ENCODE results near the gene EXOC6B. TPM values are rescaled to one million over a fixed set of nuclear protein-coding genes. Genes with fewer than 3 reads are reported as not detected.

The EXOC6B gene
- total and polyA plus RNA-seq, 8 donors = 3.4 to 57.2 (median 27.1) TPM

DNA sequence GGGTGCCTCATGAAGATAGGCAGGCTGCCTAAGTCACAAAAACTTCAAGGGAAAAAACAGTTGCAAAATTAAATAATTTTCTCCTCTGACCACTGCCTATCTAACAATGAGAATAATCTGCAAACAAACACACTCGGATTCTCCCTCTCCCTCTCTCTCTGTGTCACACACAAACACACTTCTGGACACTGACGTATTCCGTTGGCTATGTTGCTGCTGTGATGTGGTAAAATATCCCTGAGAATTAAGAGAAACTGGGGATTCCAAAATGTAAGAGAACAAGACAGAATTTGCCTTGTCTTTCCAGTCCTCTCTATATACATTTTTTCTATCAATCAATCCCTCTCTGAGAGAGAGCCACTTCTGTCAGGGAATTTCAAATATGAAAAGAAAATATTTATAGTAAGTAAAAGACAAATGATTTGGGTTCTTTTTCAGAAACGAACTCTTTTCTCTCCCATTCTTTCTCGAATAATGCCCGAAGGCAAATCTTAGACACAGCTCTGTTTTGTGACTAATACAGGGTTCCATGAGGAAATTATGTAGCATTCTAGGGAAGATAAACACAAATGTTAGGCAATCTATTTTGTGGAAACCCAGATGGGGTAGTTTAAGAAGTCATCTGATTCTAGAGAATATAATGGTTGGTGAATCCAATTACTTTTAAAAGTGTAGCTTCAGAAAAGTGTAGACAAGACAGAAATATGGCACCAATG is 367.9 kb downstream of the EXOC6B start:
- intact Hi-C loops (cut with DNase I; ENCODE audit: low total_unique reads) = no loop called here
- Histone ChIP-seq H3K36me3 (peaks cover 0 to 8% (median 6%) of the 10 kb centered on the region in 4 donors), H3K27me3 (no peaks in the 10 kb centered on the region), H3K4me3 (no peak overlapping the region), H3K27ac (no peak overlapping the region), H3K9me3 (peaks cover 1 to 13% (median 4%) of the 10 kb centered on the region in 4 donors), H3K4me1 (no peaks in the 10 kb centered on the region)
- no peak for DNase-seq
- TF ChIP-seq POLR2A (IDR thresholded peaks at IDR 0.05) = no peak
- no peak for TF ChIP-seq EP300 (IDR thresholded peaks at IDR 0.05)
- TF ChIP-seq CTCF (IDR thresholded peaks at IDR 0.05) = no peak
- TF ChIP-seq POLR2AphosphoS5 (IDR thresholded peaks at IDR 0.05) = no peak
- 67 to 81% (median 72%) methylated on average over 6 of the region's 6 CpGs for WGBS, 5 donors

DNA sequence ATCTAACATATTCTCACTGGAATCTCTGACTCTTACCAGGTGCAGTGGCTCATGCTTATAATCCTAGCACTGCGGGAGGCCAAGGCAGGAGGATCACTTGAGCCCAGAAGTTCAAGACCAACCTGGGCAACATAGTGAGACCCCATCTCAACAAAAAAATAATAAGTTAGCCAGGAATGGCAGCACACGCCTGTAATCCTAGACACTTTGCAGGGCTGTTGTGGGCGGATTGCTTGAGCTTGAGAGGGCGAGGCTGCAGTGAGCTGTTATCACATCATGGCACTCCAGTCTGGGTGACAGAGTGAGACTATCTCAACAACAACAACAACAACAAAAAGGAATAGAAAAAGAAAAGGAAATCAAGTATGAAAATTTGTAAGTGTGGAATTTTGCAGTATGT is 371.6 kb downstream of the EXOC6B start:
- intact Hi-C loops (cut with DNase I; ENCODE audit: low total_unique reads) = no loop called here
- Histone ChIP-seq H3K4me3 (no peak overlapping the region), H3K36me3 (no peaks in the 10 kb centered on the region), H3K9me3 (no peaks in the 10 kb centered on the region), H3K4me1 (no peaks in the 10 kb centered on the region), H3K27me3 (no peaks in the 10 kb centered on the region), H3K27ac (no peak overlapping the region)
- TF ChIP-seq EP300 (IDR thresholded peaks at IDR 0.05) = no peak
- no peak for TF ChIP-seq POLR2A (IDR thresholded peaks at IDR 0.05)
- no peak for TF ChIP-seq CTCF (IDR thresholded peaks at IDR 0.05)
- no peak for TF ChIP-seq POLR2AphosphoS5 (IDR thresholded peaks at IDR 0.05)
- DNase-seq = peak in 1 of 2 donors; percentile 3
- WGBS, 5 donors = 96 to 98% (median 98%) methylated on average over 4 of the region's 4 CpGs

DNA sequence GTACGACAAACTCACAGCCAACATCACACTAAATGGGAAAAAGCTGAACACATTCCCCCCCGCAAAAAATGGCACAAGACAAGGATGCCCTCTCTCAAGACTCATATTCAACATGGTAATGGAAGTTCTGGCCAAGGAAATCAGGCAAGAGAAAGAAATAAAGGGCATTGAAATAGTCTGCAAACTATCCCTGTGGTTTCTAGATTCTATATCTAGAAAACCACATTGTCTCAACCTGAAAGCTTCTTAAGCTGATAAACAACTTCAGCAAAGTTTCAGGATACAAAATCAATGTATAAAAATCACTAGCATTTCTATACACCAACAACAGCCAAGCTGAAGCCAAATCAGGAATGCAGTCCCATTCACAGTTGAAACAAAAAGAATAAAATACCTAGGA is 383.6 kb downstream of the EXOC6B start:
- H3K4me1 ChIP-seq = no peaks in the 10 kb centered on the region
- H3K27me3 ChIP-seq = no peaks in the 10 kb centered on the region
- TF ChIP-seq EP300 (IDR thresholded peaks at IDR 0.05) (no peak), CTCF (IDR thresholded peaks at IDR 0.05) (no peak), POLR2A (IDR thresholded peaks at IDR 0.05) (no peak)
- H3K36me3 ChIP-seq = peaks cover 0 to 9% (median 3%) of the 10 kb centered on the region in 4 donors
- no peak overlapping the region for H3K4me3 ChIP-seq
- 91 to 98% (median 95%) methylated on average over 2 of the region's 2 CpGs for WGBS, 5 donors
- DNase-seq = no peak
- intact Hi-C loops (cut with DNase I; ENCODE audit: low total_unique reads) = no loop called here
- H3K9me3 ChIP-seq = peaks cover 0 to 10% (median 0%) of the 10 kb centered on the region in 4 donors
- H3K27ac ChIP-seq = no peak overlapping the region

DNA sequence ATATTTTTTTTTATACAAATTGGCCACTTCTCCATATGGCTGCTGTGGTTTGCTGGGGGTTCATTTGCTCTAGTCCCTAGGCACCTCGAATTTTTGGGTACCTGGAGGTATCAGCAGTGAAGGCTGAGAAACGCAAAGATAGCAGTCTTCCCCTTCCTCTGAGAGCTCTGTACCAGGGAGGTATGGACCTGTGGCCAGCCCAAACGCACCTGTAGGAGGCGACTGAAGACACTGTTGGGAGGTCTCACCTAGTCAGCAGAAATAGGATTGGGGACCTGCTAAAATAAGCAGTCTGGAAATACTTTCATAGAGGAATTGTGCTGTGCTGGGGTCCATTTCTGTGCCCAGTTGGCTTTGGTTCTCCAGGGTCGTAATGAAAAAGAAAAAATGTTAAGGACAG is 385.9 kb downstream of the EXOC6B start:
- Histone ChIP-seq H3K36me3 (peaks cover 0 to 9% (median 0%) of the 10 kb centered on the region in 4 donors), H3K27me3 (no peaks in the 10 kb centered on the region), H3K27ac (no peak overlapping the region), H3K4me1 (no peaks in the 10 kb centered on the region), H3K9me3 (peaks cover 0 to 10% (median 0%) of the 10 kb centered on the region in 4 donors), H3K4me3 (no peak overlapping the region)
- 73 to 94% (median 91%) methylated on average over 5 of the region's 5 CpGs for WGBS, 5 donors
- no peak for DNase-seq
- intact Hi-C loops (cut with DNase I; ENCODE audit: low total_unique reads) = no loop called here
- TF ChIP-seq EP300 (IDR thresholded peaks at IDR 0.05) = no peak
- no peak for TF ChIP-seq POLR2AphosphoS5 (IDR thresholded peaks at IDR 0.05)
- TF ChIP-seq CTCF (IDR thresholded peaks at IDR 0.05) = no peak
- no peak for TF ChIP-seq POLR2A (IDR thresholded peaks at IDR 0.05)

Measured in stomach (tissue), 9 donors.